Left ventricle myocardium inferior (tissue), 1 donor: Measurements from ENCODE around the gene MAP4K4. TPM values are rescaled to one million over a fixed set of nuclear protein-coding genes. Genes with fewer than 3 reads are reported as not detected.
A peak's percentile ranks its signal among the peaks of the same experiment; 100 is the strongest.

Experiments
- DNase-seq: peaks from one replicate; pipeline ENCODE4 v3.0.0-alpha.2; 2020
- H3K27ac ChIP-seq: fragments of 200-600 bp; replicated peaks from 2 replicates; pipeline ENCODE4 v1.8.0; 2021
- H3K27me3 ChIP-seq: fragments of 200-600 bp; 2 replicates; pipeline ENCODE4 v1.8.0; 2021; ENCODE audit warnings: low read depth
- H3K36me3 ChIP-seq: fragments of 200-600 bp; 2 replicates; pipeline ENCODE4 v1.8.0; 2021
- H3K4me1 ChIP-seq: fragments of 200-600 bp; 2 replicates; pipeline ENCODE4 v1.8.0; 2021
- H3K4me3 ChIP-seq: fragments of 200-600 bp; 2 replicates; pipeline ENCODE4 v1.8.0; 2021; ENCODE audit warnings: mild to moderate bottlenecking, moderate library complexity
- H3K9me3 ChIP-seq: fragments of 200-600 bp; replicated peaks from 2 replicates; pipeline ENCODE4 v1.8.0; 2021
- intact Hi-C: fragments of 100-400 bp; cut with micrococcal nuclease; formaldehyde crosslinking; loops from one replicate; pipeline ENCODE4 v1.11.0; 2022
- total RNA-seq: library from RNA; stranded (reverse); fragmentation: NEBNext Ultra II Directional; extraction: Animal tissue kit (Norgen Biotek cat#: 25700); gene quantifications from one replicate; pipeline ENCODE4 v1.2.1, GENCODE V29; 2021
- TF ChIP-seq, protein P1 (sequence below): fragments of 200-600 bp; IDR thresholded peaks from 2 replicates; pipeline ENCODE4 v1.8.0; 2021; ENCODE audit warnings: antibody characterized with exemption, mild to moderate bottlenecking, borderline replicate concordance
- donor health status: DM: no; HTN: yes; CAD: no; lungs with severe emphysema.

MAP4K4 gene
- total RNA-seq, 1 donor from 2014 or later = 102 TPM

DNA sequence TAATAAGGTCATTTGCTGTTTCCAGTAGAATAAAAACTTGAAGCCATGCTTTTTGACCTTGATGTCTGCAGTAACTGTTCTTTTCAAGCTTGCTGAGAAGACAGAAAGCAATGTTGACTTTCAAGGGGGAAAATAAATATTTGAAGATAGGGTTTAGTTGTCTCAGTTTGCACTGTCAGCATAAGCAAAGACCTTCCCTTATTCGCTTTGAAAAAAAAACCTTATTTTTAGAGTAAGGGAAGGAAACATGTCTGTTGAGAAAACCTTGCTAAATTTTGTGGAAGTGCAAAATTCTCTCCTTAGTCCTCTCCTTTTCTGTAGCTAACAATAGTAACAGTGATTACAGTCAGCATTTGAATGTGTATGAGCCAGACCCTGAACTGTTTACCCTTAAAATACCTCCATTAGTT lies 43.1 kb downstream of the MAP4K4 start:
- peaks cover 95% of the 10 kb centered on the region for H3K4me1 ChIP-seq
- peak overlapping the region; percentile 41 for H3K27ac ChIP-seq
- intact Hi-C loops = no loop called here
- H3K27me3 ChIP-seq = no peaks in the 10 kb centered on the region
- H3K4me3 ChIP-seq = no peak overlapping the region
- H3K36me3 ChIP-seq = no peaks in the 10 kb centered on the region
- TF ChIP-seq, protein P1, sequence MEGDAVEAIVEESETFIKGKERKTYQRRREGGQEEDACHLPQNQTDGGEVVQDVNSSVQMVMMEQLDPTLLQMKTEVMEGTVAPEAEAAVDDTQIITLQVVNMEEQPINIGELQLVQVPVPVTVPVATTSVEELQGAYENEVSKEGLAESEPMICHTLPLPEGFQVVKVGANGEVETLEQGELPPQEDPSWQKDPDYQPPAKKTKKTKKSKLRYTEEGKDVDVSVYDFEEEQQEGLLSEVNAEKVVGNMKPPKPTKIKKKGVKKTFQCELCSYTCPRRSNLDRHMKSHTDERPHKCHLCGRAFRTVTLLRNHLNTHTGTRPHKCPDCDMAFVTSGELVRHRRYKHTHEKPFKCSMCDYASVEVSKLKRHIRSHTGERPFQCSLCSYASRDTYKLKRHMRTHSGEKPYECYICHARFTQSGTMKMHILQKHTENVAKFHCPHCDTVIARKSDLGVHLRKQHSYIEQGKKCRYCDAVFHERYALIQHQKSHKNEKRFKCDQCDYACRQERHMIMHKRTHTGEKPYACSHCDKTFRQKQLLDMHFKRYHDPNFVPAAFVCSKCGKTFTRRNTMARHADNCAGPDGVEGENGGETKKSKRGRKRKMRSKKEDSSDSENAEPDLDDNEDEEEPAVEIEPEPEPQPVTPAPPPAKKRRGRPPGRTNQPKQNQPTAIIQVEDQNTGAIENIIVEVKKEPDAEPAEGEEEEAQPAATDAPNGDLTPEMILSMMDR = no peak
- H3K9me3 ChIP-seq = no peaks in the 10 kb centered on the region
- DNase-seq = no peak

DNA sequence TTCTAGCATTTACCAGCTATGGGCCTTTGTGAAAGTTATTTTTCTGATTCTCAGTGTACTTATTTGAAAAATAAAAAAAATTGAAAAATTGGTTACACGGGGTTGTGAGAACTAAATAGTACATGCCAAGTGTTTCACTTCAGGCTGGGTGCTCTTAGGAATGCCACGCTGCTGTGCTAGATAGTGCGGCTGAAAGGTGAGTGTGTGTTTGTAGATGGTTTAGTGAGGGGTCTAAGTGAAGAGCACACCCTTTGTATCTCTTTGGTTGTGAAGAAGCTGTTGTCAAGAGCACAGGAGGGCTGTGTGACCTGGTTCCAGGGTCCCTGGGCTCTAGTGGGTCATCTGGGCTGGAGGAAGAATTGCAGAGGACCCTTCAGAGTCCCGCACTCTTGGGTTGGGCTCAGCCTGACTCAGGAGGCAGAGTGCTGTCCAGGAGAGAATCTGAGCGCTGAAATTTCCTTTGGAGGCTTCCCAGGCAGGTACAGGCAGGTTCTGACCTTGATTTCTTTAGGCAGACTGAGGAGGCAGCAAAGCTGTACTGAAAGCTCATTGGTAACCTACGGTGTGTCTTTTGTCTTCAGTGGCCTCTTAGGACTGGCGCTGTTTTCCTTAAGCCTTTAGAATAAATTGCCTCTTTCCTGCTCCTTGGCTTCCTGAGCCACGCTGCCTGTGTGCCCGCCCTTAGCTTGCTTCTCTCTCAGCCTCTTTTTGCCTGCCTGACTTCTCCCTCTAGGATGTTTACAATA lies 44.4 kb downstream of the MAP4K4 start:
- no peak for DNase-seq
- H3K9me3 ChIP-seq = no peaks in the 10 kb centered on the region
- TF ChIP-seq, protein P1 = no peak
- H3K4me1 ChIP-seq = peaks cover 94% of the 10 kb centered on the region
- intact Hi-C loops = no loop called here
- no peaks in the 10 kb centered on the region for H3K27me3 ChIP-seq
- H3K4me3 ChIP-seq = peak overlapping the region; percentile 10
- peak overlapping the region; percentile 70 for H3K27ac ChIP-seq
- no peaks in the 10 kb centered on the region for H3K36me3 ChIP-seq

DNA sequence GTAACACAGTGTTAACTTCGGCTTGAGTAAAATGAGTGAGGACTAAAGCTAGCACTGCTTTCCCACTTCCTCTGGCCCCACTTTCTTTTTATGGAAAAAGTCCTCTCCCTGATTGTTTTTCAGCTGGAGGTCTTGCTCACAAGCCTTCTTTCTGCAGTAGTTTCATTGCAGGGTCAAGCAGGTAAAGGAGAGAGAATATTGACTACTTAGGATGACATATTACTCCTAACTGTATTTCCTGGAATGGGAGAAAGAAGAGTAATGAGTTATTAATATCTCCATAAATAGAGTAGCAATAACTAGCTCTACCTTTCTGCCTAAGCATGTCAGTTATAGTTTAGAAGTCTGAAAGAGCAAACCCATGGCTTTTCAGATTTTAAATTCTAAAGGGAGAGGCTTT lies 45.0 kb downstream of the MAP4K4 start:
- H3K27ac ChIP-seq = peak overlapping the region; percentile 70
- no peaks in the 10 kb centered on the region for H3K9me3 ChIP-seq
- intact Hi-C loops = no loop called here
- no peak for DNase-seq
- no peaks in the 10 kb centered on the region for H3K27me3 ChIP-seq
- no peaks in the 10 kb centered on the region for H3K36me3 ChIP-seq
- no peak overlapping the region for H3K4me3 ChIP-seq
- peaks cover 95% of the 10 kb centered on the region for H3K4me1 ChIP-seq
- TF ChIP-seq, protein P1 = no peak

DNA sequence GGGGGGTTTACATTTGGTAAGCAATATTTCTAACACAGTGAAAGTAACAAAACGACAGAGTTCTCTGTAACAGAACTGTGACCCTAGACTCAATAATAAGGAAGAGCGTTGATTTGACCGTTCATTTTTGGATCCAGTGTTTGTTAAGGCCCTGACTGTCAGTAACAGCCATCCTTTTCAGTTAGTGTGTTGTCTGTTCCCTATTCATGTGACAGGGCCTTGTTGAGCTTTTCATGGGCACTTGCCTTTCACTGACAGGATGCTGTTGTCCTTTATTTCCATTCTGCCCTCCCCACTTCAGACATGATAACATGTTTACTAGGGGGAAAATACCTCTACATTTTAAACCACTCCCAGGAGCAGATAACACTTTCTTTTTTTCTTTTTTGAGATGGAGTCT lies 45.8 kb downstream of the MAP4K4 start:
- intact Hi-C loops = no loop called here
- DNase-seq = no peak
- Histone ChIP-seq H3K27me3 (no peaks in the 10 kb centered on the region), H3K9me3 (no peaks in the 10 kb centered on the region), H3K4me1 (peaks cover 95% of the 10 kb centered on the region), H3K4me3 (no peak overlapping the region), H3K27ac (peak overlapping the region; percentile 70), H3K36me3 (no peaks in the 10 kb centered on the region)
- TF ChIP-seq, protein P1 = no peak

DNA sequence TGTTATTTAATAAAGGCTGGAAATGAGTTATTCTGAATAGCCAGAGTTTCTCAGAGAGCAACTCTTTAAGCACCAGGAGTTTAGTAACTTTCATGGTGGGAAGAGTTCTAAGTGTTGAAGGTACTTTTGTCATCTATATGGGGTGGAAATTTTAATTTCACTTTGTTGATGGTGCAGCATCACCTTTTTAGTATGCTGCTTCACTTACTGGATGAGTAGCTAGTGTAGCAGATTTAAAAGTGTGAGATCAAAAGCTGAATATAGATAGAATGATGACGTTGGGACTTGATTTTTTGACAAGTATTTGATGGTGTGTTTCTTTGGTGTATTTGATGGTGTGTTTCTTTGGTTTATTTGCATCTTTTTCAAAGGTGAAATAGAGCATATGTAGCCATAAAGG lies 47.3 kb downstream of the MAP4K4 start:
- H3K9me3 ChIP-seq = no peaks in the 10 kb centered on the region
- peaks cover 81% of the 10 kb centered on the region for H3K4me1 ChIP-seq
- H3K4me3 ChIP-seq = no peak overlapping the region
- TF ChIP-seq, protein P1 = no peak
- no peaks in the 10 kb centered on the region for H3K36me3 ChIP-seq
- peak overlapping the region; percentile 70 for H3K27ac ChIP-seq
- no peaks in the 10 kb centered on the region for H3K27me3 ChIP-seq
- intact Hi-C loops = no loop called here
- DNase-seq = no peak
